ENCODE results near the gene GADL1.

- TF ChIP-seq, protein P1, sequence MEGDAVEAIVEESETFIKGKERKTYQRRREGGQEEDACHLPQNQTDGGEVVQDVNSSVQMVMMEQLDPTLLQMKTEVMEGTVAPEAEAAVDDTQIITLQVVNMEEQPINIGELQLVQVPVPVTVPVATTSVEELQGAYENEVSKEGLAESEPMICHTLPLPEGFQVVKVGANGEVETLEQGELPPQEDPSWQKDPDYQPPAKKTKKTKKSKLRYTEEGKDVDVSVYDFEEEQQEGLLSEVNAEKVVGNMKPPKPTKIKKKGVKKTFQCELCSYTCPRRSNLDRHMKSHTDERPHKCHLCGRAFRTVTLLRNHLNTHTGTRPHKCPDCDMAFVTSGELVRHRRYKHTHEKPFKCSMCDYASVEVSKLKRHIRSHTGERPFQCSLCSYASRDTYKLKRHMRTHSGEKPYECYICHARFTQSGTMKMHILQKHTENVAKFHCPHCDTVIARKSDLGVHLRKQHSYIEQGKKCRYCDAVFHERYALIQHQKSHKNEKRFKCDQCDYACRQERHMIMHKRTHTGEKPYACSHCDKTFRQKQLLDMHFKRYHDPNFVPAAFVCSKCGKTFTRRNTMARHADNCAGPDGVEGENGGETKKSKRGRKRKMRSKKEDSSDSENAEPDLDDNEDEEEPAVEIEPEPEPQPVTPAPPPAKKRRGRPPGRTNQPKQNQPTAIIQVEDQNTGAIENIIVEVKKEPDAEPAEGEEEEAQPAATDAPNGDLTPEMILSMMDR (IDR thresholded peaks at IDR 0.05; ENCODE audit: insufficient read depth, low read length), result no peak
- no peak for TF ChIP-seq POLR2AphosphoS5 (IDR thresholded peaks at IDR 0.05; ENCODE audit: low read depth)
- TF ChIP-seq, protein P2, sequence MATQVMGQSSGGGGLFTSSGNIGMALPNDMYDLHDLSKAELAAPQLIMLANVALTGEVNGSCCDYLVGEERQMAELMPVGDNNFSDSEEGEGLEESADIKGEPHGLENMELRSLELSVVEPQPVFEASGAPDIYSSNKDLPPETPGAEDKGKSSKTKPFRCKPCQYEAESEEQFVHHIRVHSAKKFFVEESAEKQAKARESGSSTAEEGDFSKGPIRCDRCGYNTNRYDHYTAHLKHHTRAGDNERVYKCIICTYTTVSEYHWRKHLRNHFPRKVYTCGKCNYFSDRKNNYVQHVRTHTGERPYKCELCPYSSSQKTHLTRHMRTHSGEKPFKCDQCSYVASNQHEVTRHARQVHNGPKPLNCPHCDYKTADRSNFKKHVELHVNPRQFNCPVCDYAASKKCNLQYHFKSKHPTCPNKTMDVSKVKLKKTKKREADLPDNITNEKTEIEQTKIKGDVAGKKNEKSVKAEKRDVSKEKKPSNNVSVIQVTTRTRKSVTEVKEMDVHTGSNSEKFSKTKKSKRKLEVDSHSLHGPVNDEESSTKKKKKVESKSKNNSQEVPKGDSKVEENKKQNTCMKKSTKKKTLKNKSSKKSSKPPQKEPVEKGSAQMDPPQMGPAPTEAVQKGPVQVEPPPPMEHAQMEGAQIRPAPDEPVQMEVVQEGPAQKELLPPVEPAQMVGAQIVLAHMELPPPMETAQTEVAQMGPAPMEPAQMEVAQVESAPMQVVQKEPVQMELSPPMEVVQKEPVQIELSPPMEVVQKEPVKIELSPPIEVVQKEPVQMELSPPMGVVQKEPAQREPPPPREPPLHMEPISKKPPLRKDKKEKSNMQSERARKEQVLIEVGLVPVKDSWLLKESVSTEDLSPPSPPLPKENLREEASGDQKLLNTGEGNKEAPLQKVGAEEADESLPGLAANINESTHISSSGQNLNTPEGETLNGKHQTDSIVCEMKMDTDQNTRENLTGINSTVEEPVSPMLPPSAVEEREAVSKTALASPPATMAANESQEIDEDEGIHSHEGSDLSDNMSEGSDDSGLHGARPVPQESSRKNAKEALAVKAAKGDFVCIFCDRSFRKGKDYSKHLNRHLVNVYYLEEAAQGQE (IDR thresholded peaks at IDR 0.05; ENCODE audit: insufficient replicate concordance, low read depth), result no peak
Measured at GRCh38 chr3:30873671-30874070, 20.8 kb downstream of the GADL1 start.

All from HL-60 (cell line).